ENCODE data around the gene LRP1. TPM values are rescaled to one million over a fixed set of nuclear protein-coding genes. Genes with fewer than 3 reads are reported as not detected.

The LRP1 gene
- total and polyA plus RNA-seq, 2 of the 4 experiments (the other 2 are of a cell fraction): 73.1 to 142 TPM

- Histone ChIP-seq H3K27me3 (ENCODE audit: control insufficient read depth, insufficient read depth, low read length) (peaks cover 22% of the 10 kb centered on the region; the same call in 1 of the 2 replicates), H2AFZ (replicated peaks; ENCODE audit: low read length, poor library complexity) (no peak overlapping the region), H4K91ac (ENCODE audit: insufficient read depth, low read depth, low read length) (no peak overlapping the region), H3K4me3 (ENCODE audit: insufficient read depth, low read depth, low read length) (no peak overlapping the region), H4K5ac (ENCODE audit: low read depth, low read length) (no peak overlapping the region), H4K8ac (ENCODE audit: low read depth in 2 of 2, low read length in 2 of 2) (no peak overlapping the region), H3K36me3 (ENCODE audit: control insufficient read depth, insufficient read depth, low read length) (peaks cover 66% of the 10 kb centered on the region), H3K9ac (ENCODE audit: low read depth, low read length) (no peak overlapping the region), H2BK5ac (ENCODE audit: low read depth, low read length, poor library complexity, severe bottlenecking) (no peak overlapping the region), H3K23ac (ENCODE audit: low read depth, low read length) (no peak overlapping the region), H3K27ac (ENCODE audit: insufficient read depth, low read length) (no peak overlapping the region), H3K4me2 (ENCODE audit: low read depth, low read length) (no peak overlapping the region), H3K14ac (replicated peaks; ENCODE audit: low read depth, low read length) (no peak overlapping the region), H2BK120ac (ENCODE audit: low read depth, low read length) (no peak overlapping the region), H3K79me1 (ENCODE audit: low read depth in 1 of 2, low read length in 2 of 2) (no peaks in the 10 kb centered on the region), H3K9me1 (ENCODE audit: insufficient read depth, low read length) (no peaks in the 10 kb centered on the region), H3K56ac (ENCODE audit: extremely low read depth, insufficient read depth, low read length) (no peak overlapping the region), H2AK9ac (replicated peaks; ENCODE audit: low read depth, low read length, poor library complexity) (peak overlapping the region; percentile 66), H4K20me1 (ENCODE audit: insufficient read depth, low read length) (peaks cover 51% of the 10 kb centered on the region), H3K9me3 (ENCODE audit: control insufficient read depth, insufficient read depth, low read length) (no peaks in the 10 kb centered on the region), H2BK20ac (ENCODE audit: low read depth, low read length) (no peak overlapping the region), H3K4me1 (ENCODE audit: control insufficient read depth, insufficient read depth, low read length) (peaks cover 2% of the 10 kb centered on the region; the same call in 1 of the 2 replicates), H2AK5ac (ENCODE audit: low read depth, low read length) (no peak overlapping the region), H3K4ac (ENCODE audit: low read depth, low read length) (no peak overlapping the region), H3K18ac (ENCODE audit: low read depth, low read length) (no peak overlapping the region), H2BK15ac (ENCODE audit: low read depth, low read length) (no peak overlapping the region)
- 100% methylated on average over 1 of the region's 27 CpGs; no CpG with 5 or more reads in 1 of the 2 experiments for WGBS, 2 experiments (ENCODE audit: extremely low coverage in 2 of 2, insufficient read length in 1 of 2)
- dilution Hi-C loops (cut with HindIII; ENCODE audit: low sequenced_read_pairs, unreplicated experiment): no loop called here
- POLR2A ChIA-PET (ENCODE audit: unreplicated experiment): no interaction called here
- ATAC-seq (ENCODE audit: low read depth) (no peak), DNase-seq (no peak)
- no TSS peak for BruUV-seq (replicated peaks)
- TF ChIP-seq BHLHE40 (IDR thresholded peaks at IDR 0.05; ENCODE audit: low read depth, low read length): no peak
- no peak for TF ChIP-seq FOS (IDR thresholded peaks at IDR 0.05; ENCODE audit: low read depth, low read length)
- TF ChIP-seq, protein P1, sequence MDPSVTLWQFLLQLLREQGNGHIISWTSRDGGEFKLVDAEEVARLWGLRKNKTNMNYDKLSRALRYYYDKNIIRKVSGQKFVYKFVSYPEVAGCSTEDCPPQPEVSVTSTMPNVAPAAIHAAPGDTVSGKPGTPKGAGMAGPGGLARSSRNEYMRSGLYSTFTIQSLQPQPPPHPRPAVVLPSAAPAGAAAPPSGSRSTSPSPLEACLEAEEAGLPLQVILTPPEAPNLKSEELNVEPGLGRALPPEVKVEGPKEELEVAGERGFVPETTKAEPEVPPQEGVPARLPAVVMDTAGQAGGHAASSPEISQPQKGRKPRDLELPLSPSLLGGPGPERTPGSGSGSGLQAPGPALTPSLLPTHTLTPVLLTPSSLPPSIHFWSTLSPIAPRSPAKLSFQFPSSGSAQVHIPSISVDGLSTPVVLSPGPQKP (IDR thresholded peaks at IDR 0.05; ENCODE audit: borderline replicate concordance, low read depth, low read length): no peak
- no peak for TF ChIP-seq MAFK (IDR thresholded peaks at IDR 0.05; ENCODE audit: low read depth, low read length)
- CTCF ChIA-PET: interaction anchor here (1.7 kb wide), 1 partner anchor 31 kb away, joined by 9 read pairs; no protein-coding TSS in a partner anchor
- intact Hi-C loops (cut with micrococcal nuclease): no loop called here
- in situ Hi-C loops (cut with MboI; ENCODE audit: low sequenced_read_pairs): no loop called here
These were observed 83.8 kb downstream of the LRP1 start for GRCh38 chr12:57211791-57212700.

All from IMR-90 (cell line).